ENCODE data around the gene STK16. TPM values are rescaled to one million over a fixed set of nuclear protein-coding genes. Genes with fewer than 3 reads are reported as not detected.
A peak's percentile ranks its signal among the peaks of the same experiment; 100 is the strongest.

The STK16 gene
- total and polyA plus RNA-seq, 2 of the 4 experiments (the other 2 are of a cell fraction) = 44.4 to 50.1 TPM

DNA sequence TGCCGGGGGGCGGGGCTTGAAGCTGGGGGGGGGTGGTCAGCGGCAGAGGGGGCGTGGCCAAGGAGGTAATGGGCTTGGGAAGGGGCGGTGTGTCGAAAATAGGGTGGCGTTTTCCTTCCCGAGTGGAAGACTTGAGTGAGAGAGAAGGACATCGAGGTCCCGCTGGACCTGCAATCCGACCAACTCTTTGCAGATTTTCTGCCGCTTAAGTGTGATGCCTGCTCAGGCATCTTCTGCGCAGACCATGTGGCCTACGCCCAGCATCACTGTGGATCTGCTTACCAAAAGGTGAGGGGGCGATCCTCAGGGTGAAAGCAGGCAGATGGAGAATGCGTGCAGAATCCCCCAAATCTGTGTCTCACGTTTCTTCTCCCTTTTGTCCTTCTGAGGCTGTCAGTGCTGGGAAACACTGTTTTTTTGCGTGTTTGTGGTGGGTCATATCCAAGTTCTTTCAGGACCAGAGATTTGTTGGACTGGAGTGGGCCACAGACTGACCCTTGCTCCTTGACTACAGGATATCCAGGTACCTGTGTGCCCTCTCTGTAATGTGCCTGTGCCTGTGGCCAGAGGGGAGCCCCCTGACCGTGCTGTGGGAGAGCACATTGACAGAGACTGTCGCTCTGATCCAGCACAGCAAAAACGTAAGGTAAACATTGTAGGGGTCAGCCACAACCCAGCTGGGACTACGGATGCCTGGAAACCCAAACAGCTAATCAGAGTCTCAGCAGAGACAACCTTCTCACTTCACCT lies 38.0 kb upstream of the STK16 start:
- H2AFZ ChIP-seq (replicated peaks; ENCODE audit: low read length, poor library complexity) = peak overlapping the region; percentile 91
- no TSS peak for BruUV-seq (replicated peaks)
- dilution Hi-C loops (cut with HindIII; ENCODE audit: low sequenced_read_pairs, unreplicated experiment) = no loop called here
- peak overlapping the region; percentile 84 for H3K4me3 ChIP-seq (ENCODE audit: insufficient read depth, low read depth, low read length)
- POLR2A ChIA-PET (ENCODE audit: unreplicated experiment) = interaction anchor here (0.6 to 1.1 kb wide), 5 partner anchors 10 to 1051 kb away, joined by 3 to 5 read pairs (median 3); partner anchors contain the start of gene CNPPD1
- H2AK5ac ChIP-seq (ENCODE audit: low read depth, low read length) = peak overlapping the region; percentile 84; the same call in 1 of the 2 replicates
- H3K79me1 ChIP-seq (ENCODE audit: low read depth in 1 of 2, low read length in 2 of 2) = peaks cover 5 to 19% of the 10 kb centered on the region in 2 experiments; a peak in 3 of 4 replicates
- peak overlapping the region; percentile 90 for H4K91ac ChIP-seq (ENCODE audit: insufficient read depth, low read depth, low read length)
- peak overlapping the region; percentile 51 to 52; a peak in 2 of 4 replicates for H4K8ac ChIP-seq (ENCODE audit: low read depth in 2 of 2, low read length in 2 of 2)
- peaks cover 9% of the 10 kb centered on the region; the same call in 1 of the 2 replicates for H4K20me1 ChIP-seq (ENCODE audit: insufficient read depth, low read length)
- peak overlapping the region; percentile 90 for H3K4ac ChIP-seq (ENCODE audit: low read depth, low read length)
- peak overlapping the region; percentile 78 for H3K9ac ChIP-seq (ENCODE audit: low read depth, low read length)
- peak overlapping the region; percentile 78 for H4K5ac ChIP-seq (ENCODE audit: low read depth, low read length)
- peak overlapping the region; percentile 69 for H3K27ac ChIP-seq (ENCODE audit: insufficient read depth, low read length)
- H3K4me2 ChIP-seq (ENCODE audit: low read depth, low read length) = peak overlapping the region; percentile 99
- H3K14ac ChIP-seq (replicated peaks; ENCODE audit: low read depth, low read length) = peak overlapping the region; percentile 92
- intact Hi-C loops (cut with micrococcal nuclease) = loop anchor here (2.0 kb wide), 1 partner anchor 31 kb away; the partner anchor contains the start of gene CNPPD1
- H3K9me1 ChIP-seq (ENCODE audit: insufficient read depth, low read length) = peaks cover 8% of the 10 kb centered on the region; the same call in 1 of the 2 replicates
- DNase-seq = no peak
- TF ChIP-seq MXI1 (IDR thresholded peaks at IDR 0.05; ENCODE audit: borderline replicate concordance, low read depth, low read length) (peak; percentile 57; the same call in 1 of the 2 replicates), NFE2L2 (IDR thresholded peaks at IDR 0.05; ENCODE audit: low read depth, low read length) (no peak), BHLHE40 (IDR thresholded peaks at IDR 0.05; ENCODE audit: low read depth, low read length) (no peak)
- H3K9me3 ChIP-seq (ENCODE audit: control insufficient read depth, insufficient read depth, low read length) = no peaks in the 10 kb centered on the region
- peak overlapping the region; percentile 61; the same call in 1 of the 2 replicates for H3K18ac ChIP-seq (ENCODE audit: low read depth, low read length)
- in situ Hi-C loops (cut with MboI; ENCODE audit: low sequenced_read_pairs) = loop anchor here (5.0 kb wide), 1 partner anchor 35 kb away; the partner anchor contains the start of gene SLC23A3
- peaks cover 16% of the 10 kb centered on the region for H3K4me1 ChIP-seq (ENCODE audit: control insufficient read depth, insufficient read depth, low read length)
- H2BK120ac ChIP-seq (ENCODE audit: low read depth, low read length) = peak overlapping the region; percentile 7; the same call in 1 of the 2 replicates
- H3K23ac ChIP-seq (ENCODE audit: low read depth, low read length) = peak overlapping the region; percentile 94
- peak overlapping the region; percentile 90 for H2AK9ac ChIP-seq (replicated peaks; ENCODE audit: low read depth, low read length, poor library complexity)
- H2BK15ac ChIP-seq (ENCODE audit: low read depth, low read length) = peak overlapping the region; percentile 19; the same call in 1 of the 3 replicates
- H3K56ac ChIP-seq (ENCODE audit: extremely low read depth, insufficient read depth, low read length) = peak overlapping the region; percentile 56
- peak overlapping the region; percentile 46 for H2BK5ac ChIP-seq (ENCODE audit: low read depth, low read length, poor library complexity, severe bottlenecking)
- H3K36me3 ChIP-seq (ENCODE audit: control insufficient read depth, insufficient read depth, low read length) = peaks cover 29% of the 10 kb centered on the region
- no peaks in the 10 kb centered on the region for H3K27me3 ChIP-seq (ENCODE audit: control insufficient read depth, insufficient read depth, low read length)
- WGBS, 2 experiments (ENCODE audit: extremely low coverage in 2 of 2, insufficient read length in 1 of 2) = 6% methylated on average over 9 of the region's 22 CpGs; no CpG with 5 or more reads in 1 of the 2 experiments
- H2BK20ac ChIP-seq (ENCODE audit: low read depth, low read length) = peak overlapping the region; percentile 41; the same call in 1 of the 2 replicates
- peak; percentile 7; the same call in 1 of the 2 replicates for ATAC-seq (ENCODE audit: low read depth)
- CTCF ChIA-PET = interaction anchor here (0.6 to 1.4 kb wide), 3 partner anchors 11 to 180 kb away, joined by 3 to 5 read pairs (median 3); partner anchors contain the start of gene DNPEP

All from IMR-90 (cell line).